GM21360 (cell line): Measurements from ENCODE around the gene UCP3.

Source experiments
- ATAC-seq: cut with Tn5 transposase; IDR thresholded peaks from one replicate; pipeline ENCODE4 v1.9.1; 2021; ENCODE audit warnings: mild to moderate bottlenecking, moderate library complexity; ENCODE audit not compliant: unreplicated experiment

UCP3 gene

DNA sequence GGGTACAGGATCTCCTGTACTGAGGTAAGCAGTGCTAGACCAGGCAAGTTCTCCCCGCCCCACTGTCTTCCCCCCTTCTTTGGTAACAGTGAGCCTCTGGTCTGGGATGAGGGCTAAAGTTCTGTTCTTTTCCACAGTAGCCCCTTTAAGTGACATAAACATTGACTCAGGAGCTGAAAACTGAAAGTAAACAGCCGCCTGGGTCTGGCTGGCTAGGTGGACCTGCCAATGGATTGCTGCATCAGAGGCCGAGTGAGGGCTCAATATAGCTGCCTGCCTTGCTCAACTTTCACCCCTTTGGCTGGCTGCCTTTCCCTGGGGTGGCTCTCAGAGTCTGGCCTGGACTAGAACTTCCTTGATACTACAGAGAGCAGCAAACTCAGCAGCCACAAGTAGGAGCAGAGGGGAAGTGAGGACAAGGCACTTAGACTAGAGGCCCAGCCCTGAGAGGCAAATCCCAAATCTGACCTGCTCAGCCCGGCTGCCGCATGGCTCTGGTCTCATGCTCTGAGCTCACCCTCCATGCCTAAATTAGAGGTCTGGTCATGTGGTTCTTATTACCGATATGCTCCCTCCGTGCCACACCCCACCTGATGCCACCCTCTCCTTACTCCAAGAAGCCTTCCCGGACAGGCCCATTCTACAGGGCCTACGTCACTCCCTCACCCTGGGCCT is 9.6 kb upstream of the UCP3 start:
- ATAC-seq, result no peak

- ATAC-seq, result no peak
Measured at GRCh38 chr11:74017631-74018030, 8.7 kb upstream of the UCP3 start.

GRCh38 chr11:74015919-74016684 is 7.2 kb upstream of the UCP3 start:
- no peak for ATAC-seq

GRCh38 chr11:74014880-74015279 is 6.0 kb upstream of the UCP3 start:
- no peak for ATAC-seq

- ATAC-seq, result no peak
Measured at GRCh38 chr11:74013141-74013540, 4.3 kb upstream of the UCP3 start.

- no peak for ATAC-seq
Measured at GRCh38 chr11:74012074-74012809, 3.4 kb upstream of the UCP3 start.

DNA sequence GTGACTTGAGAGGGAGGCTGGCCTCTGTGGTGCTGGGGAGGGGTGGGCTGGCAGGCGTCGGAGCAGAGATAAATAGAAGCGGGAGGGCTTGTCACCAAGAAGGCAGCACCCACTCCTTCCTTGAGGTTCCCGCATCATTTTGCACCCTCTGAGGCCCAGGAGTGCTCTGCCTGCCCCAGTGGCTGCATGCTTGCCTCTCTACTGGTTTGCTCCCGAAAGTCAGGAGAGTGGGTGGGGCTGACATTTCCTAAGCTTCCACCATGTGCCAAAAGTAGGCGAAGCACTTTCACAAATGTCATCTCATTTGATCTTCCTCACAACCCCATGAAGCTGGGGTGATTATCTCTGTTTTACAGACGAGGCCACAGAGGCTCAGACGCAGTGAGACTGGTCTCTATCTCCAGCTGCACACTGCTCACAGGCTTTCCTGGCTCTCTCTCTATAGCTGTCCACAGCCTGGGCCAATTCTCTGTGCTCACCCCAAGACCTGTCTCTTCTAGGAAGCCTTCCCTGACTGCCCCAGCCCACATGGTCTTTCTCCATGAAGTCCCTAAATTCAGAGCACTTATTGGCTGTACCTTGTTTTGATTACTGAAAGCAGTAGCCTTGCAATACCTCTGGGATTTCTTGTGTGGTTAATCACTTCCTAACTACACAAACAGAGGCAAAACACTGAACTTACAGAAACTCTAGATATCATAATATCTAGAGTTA is 2.6 kb upstream of the UCP3 start:
- ATAC-seq, result peak; percentile 56

- ATAC-seq, result no peak
Measured at GRCh38 chr11:74010306-74011300, 1.7 kb upstream of the UCP3 start.

DNA sequence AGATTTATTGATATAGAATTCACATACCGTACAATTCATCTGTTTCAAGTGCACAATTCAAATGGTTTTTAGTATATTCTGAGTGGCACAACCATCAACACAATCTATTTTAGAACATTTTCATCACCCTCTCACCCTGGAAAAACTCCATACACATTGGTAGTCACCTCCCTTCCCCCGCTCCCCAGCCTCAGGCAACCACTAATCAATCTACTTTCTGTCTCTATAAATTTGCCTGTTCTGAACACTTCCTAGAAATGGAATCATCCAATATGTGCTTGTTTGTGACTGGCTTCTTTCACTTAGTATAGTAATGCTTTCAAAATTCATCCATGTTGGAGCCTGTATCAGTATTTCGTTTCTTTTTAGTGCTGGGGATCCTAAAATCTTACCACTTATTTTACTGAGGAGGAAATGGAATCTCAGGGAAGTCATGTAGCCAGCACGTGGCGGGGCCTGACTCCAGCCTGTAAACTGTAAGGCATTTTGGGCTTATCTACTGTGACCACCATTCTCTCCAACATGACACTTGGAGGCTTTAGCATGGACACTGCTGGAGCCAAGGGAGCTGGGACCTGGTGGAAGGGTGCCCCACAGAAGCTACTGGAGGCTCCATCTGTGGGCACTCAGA is 905 bp upstream of the UCP3 start:
- no peak for ATAC-seq

DNA sequence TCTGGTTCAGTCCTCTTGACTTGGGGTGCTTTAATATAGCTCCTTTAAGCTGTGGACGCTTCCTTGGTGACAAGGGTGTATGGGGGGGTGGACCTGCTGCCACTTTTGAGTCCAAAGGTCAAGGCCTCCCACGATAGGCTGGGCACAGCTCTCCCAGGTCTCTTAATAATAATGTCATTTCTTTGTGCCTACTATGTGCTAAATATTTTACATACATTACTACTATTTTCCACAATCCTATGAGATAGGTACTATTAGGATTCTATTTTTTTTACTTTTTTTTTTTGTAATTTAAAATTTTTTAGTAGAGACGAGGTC is 304 bp upstream of the UCP3 start:
- ATAC-seq, result no peak

DNA sequence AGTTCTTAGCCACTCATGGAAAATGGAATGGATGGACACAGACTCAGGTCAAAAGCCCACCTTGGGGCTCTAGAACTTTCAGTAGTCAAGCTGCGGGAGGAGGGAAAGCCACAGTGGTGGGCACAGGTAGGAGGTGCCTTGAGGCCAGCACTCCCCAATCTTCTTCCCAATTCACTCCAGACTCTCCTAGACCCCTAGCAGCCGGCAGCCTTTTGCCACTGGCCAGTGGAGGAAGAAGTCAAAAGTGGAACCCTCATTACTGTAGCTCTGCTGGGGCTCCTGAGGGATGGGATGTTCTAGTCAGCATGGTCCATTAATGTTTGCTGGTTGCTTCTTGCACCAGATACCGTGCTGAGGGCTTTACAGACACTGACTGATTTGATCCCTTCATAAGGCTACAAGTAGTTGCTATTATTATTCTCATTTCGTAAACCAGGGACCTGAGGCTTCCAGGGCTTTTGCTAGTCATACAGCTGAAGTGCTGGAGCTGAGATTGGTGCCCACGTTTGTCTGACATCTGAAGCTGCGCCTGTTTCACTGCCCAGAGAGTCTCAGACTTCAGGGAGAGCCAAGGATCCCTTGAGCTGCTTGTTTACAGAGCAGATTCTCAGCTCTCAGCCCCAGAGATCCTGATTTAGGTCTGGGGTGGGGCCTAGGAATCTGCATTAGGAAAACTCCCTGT is 1.1 kb downstream of the UCP3 start:
- ATAC-seq, result no peak

DNA sequence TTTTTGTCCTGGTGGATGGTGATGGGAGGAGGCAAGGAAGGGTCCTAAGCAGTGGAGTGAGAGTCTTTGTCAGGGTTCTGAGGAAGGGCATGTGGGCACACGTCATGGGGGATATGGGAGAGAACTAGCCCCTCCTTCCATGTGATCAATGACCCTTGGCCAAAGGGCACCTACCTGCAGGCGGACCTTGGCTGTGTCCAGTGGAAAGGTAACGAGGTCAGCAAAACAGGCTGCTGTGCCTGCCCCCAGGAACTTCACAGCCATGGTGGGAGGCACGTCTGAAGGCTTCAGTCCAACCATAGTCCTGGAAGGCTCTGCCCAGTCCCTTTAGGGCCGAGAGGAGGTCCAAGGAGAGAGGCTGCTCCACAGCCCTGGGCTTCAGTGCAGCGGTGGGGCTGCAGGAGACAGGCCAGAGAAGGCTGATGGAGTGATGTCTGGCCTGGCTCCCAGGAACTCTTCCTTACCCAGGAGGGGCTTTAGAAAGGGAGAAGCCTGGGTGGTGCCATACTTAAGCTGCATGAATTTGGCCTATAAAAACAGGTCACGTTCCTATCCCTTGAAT is 2.1 kb downstream of the UCP3 start:
- no peak for ATAC-seq

GRCh38 chr11:74005721-74006517 is 3.0 kb downstream of the UCP3 start:
- no peak for ATAC-seq

DNA sequence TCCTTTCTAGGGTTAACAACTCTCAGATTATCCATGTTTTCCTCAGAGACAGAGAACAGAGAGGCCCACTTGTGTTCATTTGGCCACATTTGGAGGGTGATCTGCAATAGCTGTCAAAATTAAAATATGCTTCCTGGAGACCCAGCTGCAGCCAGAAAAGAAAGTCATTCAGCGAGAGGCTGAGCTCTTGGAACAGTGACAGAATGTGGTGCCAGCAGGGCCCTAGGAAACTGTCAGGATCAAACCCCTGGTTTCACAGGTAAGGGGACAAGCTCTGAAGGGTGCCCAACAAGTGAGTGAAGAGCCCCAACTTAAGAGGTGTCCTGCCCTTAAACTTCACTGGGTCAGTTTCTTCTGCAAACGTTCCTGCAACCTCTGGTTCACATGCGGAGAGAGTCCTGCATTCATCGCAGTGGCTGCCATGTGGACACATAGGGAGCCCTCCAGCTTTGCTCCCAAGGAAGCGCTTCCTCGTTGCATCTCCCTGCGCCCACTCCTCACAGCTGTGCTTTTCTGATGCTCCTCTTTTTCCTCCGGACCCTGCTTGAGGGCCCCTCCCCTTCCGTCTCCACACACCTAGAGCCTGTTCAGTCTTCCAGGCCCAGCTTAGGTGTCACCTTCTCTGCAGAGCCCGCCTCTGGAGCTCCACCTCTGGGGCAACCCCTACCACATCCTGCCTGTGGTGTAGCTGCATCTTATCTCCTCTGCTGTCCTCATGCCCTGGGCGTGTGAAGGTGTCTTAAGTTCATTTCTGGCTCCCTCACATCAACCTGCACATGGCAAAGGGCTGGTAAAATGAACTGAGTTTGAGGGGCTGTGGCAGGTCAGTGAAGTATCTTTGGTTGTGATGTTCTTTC is 3.9 kb downstream of the UCP3 start:
- ATAC-seq, result no peak

- no peak for ATAC-seq
Measured at GRCh38 chr11:74004046-74004695, 4.7 kb downstream of the UCP3 start.

GRCh38 chr11:74002832-74003231 is 6.1 kb downstream of the UCP3 start:
- ATAC-seq, result no peak
